B cell (primary cell): ENCODE measurements around the gene FAF1. TPM values are rescaled to one million over a fixed set of nuclear protein-coding genes. Genes with fewer than 3 reads are reported as not detected.

ENCODE experiments used
- ATAC-seq: fragments of 200-7000 bp; cut with Tn5 transposase; one replicate; pipeline ENCODE4 v1.10.0; 2021; ENCODE audit warnings: low read depth, mild to moderate bottlenecking, moderate number of reproducible peaks, moderate library complexity
- CTCF ChIA-PET: fragments of 350-600 bp; sonication (Branson Sonifier 250); formaldehyde crosslinking; loops from one replicate; lab custom pipeline; 2021; ENCODE audit warnings: antibody characterized with exemption, inconsistent platforms; lab: Charles Lee
- POLR2A ChIA-PET: fragments of 350-600 bp; sonication (Branson Sonifier 250); formaldehyde crosslinking; loops from one replicate; lab custom pipeline; 2021; ENCODE audit warnings: antibody characterized with exemption; lab: Charles Lee
- DNase-seq: peaks from one replicate; pipeline ENCODE4 v3.0.0; 2013
- H2AFZ ChIP-seq: 2 replicates; pipeline ENCODE4 v1.6.1; 2012; ENCODE audit warnings: mild to moderate bottlenecking, low read depth, low read length; ENCODE audit not compliant: insufficient read depth, poor library complexity, severe bottlenecking
- H3K27ac ChIP-seq, 2 donors: 1 replicate in 1 of 2; 2 replicates in 1 of 2; pipeline ENCODE4 v1.5.1; 2012 to 2013; ENCODE audit warnings: low read length in 2 of 2, mild to moderate bottlenecking in 2 of 2, moderate library complexity in 1 of 2
- H3K27me3 ChIP-seq, 4 experiments: fragments of 200-600 bp in 1 of 4; sonication (generic) in 1 of 4; replicated peaks in 1 of 4; 1 replicate in 2 of 4; 2 replicates in 2 of 4; pipeline versions ENCODE4 v1.6.1 to v1.7.0; 2013 to 2016; ENCODE audit warnings: low read length in 3 of 4, mild to moderate bottlenecking in 2 of 4, mixed read lengths in 1 of 4, moderate library complexity in 1 of 4; ENCODE audit not compliant: insufficient read depth in 4 of 4, control insufficient read depth in 3 of 4; ENCODE audit errors: control extremely low read depth in 1 of 4
- H3K36me3 ChIP-seq, 2 experiments: replicated peaks in 1 of 2; 1 replicate in 1 of 2; 2 replicates in 1 of 2; pipeline versions ENCODE4 v1.6.1 to v1.7.1; 2013; ENCODE audit warnings: low read length in 1 of 2; ENCODE audit not compliant: insufficient read depth in 2 of 2, control insufficient read depth in 1 of 2; ENCODE audit errors: control extremely low read depth in 1 of 2, extremely low read depth in 1 of 2
- H3K4me1 ChIP-seq, 2 donors: fragments of 200-600 bp in 1 of 2; sonication (generic) in 1 of 2; 1 replicate in 1 of 2; 2 replicates in 1 of 2; pipeline versions ENCODE4 v1.5.1 to v1.6.1; 2013 to 2017; ENCODE audit warnings: low read length in 2 of 2; ENCODE audit not compliant: control insufficient read depth in 2 of 2, insufficient read depth in 2 of 2
- H3K4me2 ChIP-seq: replicated peaks from 2 replicates; pipeline ENCODE3; 2012; ENCODE audit warnings: mild to moderate bottlenecking, low read depth, low read length; ENCODE audit not compliant: poor library complexity, severe bottlenecking
- H3K4me3 ChIP-seq, 5 experiments: fragments of 200-600 bp in 1 of 5; sonication (generic) in 1 of 5; 1 replicate in 3 of 5; 2 replicates in 2 of 5; pipeline versions ENCODE4 v1.5.1 to v1.7.0; 2011 to 2016; ENCODE audit warnings: low read length in 4 of 5, mild to moderate bottlenecking in 4 of 5, low read depth in 2 of 5, control low read depth in 1 of 5, moderate library complexity in 1 of 5; ENCODE audit not compliant: insufficient read depth in 1 of 5; ENCODE audit errors: control extremely low read depth in 1 of 5, extremely low read depth in 1 of 5
- H3K79me2 ChIP-seq: fragments of 200-600 bp; sonication (generic); one replicate; pipeline ENCODE4 v1.6.0; 2016; ENCODE audit warnings: low read length; ENCODE audit not compliant: control insufficient read depth, insufficient read depth
- H3K9ac ChIP-seq: fragments of 200-600 bp; sonication (generic); 2 replicates; pipeline ENCODE4 v1.6.1; 2017; ENCODE audit warnings: mild to moderate bottlenecking, low read length, moderate library complexity
- H3K9me3 ChIP-seq, 3 donors: one replicate each; pipeline versions ENCODE4 v1.6.1 to v1.7.1; 2013; ENCODE audit warnings: low read length in 2 of 3; ENCODE audit not compliant: control insufficient read depth in 2 of 3, insufficient read depth in 1 of 3; ENCODE audit errors: control extremely low read depth in 1 of 3
- H4K20me1 ChIP-seq: 2 replicates; pipeline ENCODE4 v1.6.0; 2012; ENCODE audit warnings: mild to moderate bottlenecking, low read length; ENCODE audit not compliant: insufficient read depth, control insufficient read depth, poor library complexity, severe bottlenecking
- H3K27ac Mint-ChIP-seq: one replicate; pipeline ENCODE4 v1.8.0; 2021; ENCODE audit warnings: mixed read lengths
- H3K27me3 Mint-ChIP-seq: one replicate; pipeline ENCODE4 v1.8.0; 2021; ENCODE audit warnings: mixed read lengths
- H3K4me1 Mint-ChIP-seq: one replicate; pipeline ENCODE4 v1.8.0; 2021; ENCODE audit warnings: mixed read lengths
- H3K4me3 Mint-ChIP-seq: one replicate; pipeline ENCODE4 v1.8.0; 2021; ENCODE audit warnings: mixed read lengths
- H3K9me3 Mint-ChIP-seq: one replicate; pipeline ENCODE4 v1.8.0; 2022; ENCODE audit warnings: mixed read lengths; ENCODE audit not compliant: insufficient read depth
- CTCF ChIP-seq: fragments of 200-600 bp; IDR thresholded peaks from one replicate; pipeline ENCODE4 v1.8.0; 2022; ENCODE audit warnings: antibody characterized with exemption, mild to moderate bottlenecking
- EZH2 ChIP-seq: IDR thresholded peaks from 2 replicates; pipeline ENCODE4 v1.6.1; 2012; ENCODE audit warnings: borderline replicate concordance, low read depth, mild to moderate bottlenecking, moderate library complexity, low read length; ENCODE audit not compliant: insufficient read depth, poor library complexity, severe bottlenecking
- WGBS: methylation state at CpG from one replicate; pipeline ENCODE4 v1.1.5; 2013; ENCODE audit warnings: missing lambda C conversion rate; ENCODE audit not compliant: insufficient coverage; 5-methylcytosine and 5-hydroxymethylcytosine counted together
- intact Hi-C: fragments of 100-400 bp; cut with micrococcal nuclease; formaldehyde crosslinking; loops from one replicate; pipeline ENCODE4 v1.10.0; 2022
- polyA plus RNA-seq: library from polyadenylated mRNA; depleted of rRNA; stranded (reverse); fragments of >200 nt; gene quantifications from 2 replicates; pipeline ENCODE4 v1.2.3, GENCODE V29; 2012
- total RNA-seq, 2 donors: library from RNA; stranded (reverse); fragments of 120-200 nt in 1 of 2; gene quantifications; 1 replicate in 1 of 2; 2 replicates in 1 of 2; pipeline versions ENCODE4 v1.2.3 to v1.2.4, GENCODE V29; 2013 to 2022

Gene FAF1
- total and polyA plus RNA-seq, 2 donors (not counting 1 experiment from before 2014, with no cell fraction given), result 10.1 to 58.4 TPM

GRCh38 chr1:50921029-50921428, 39.0 kb downstream of the FAF1 start:
- peaks cover 84% of the 10 kb centered on the region for H3K79me2 ChIP-seq
- no peaks in the 10 kb centered on the region for H3K36me3 ChIP-seq
- H4K20me1 ChIP-seq, result no peaks in the 10 kb centered on the region
- no peak overlapping the region for H2AFZ ChIP-seq
- no peak overlapping the region for H3K9ac ChIP-seq
- no peak overlapping the region for H3K4me3 ChIP-seq
- Mint-ChIP-seq H3K9me3 (peaks cover 3% of the 10 kb centered on the region), H3K27ac (no peak overlapping the region), H3K4me1 (peaks cover 21% of the 10 kb centered on the region), H3K4me3 (no peak overlapping the region), H3K27me3 (no peaks in the 10 kb centered on the region)
- TF ChIP-seq EZH2 (no peak), CTCF (no peak)
- 100% methylated on average over 4 of the region's 4 CpGs for WGBS
- intact Hi-C loops, result no loop called here
- POLR2A ChIA-PET, result no interaction called here
- no peak overlapping the region for H3K4me2 ChIP-seq
- CTCF ChIA-PET, result interaction anchor here (1.0 to 1.5 kb wide), 4 partner anchors 8 to 270 kb away, joined by 3 to 8 read pairs (median 4); no protein-coding TSS in a partner anchor
- H3K9me3 ChIP-seq, result peaks cover 1 to 10% (median 4%) of the 10 kb centered on the region in 3 donors
- no peak overlapping the region for H3K27ac ChIP-seq
- no peaks in the 10 kb centered on the region for H3K27me3 ChIP-seq
- peaks cover 17 to 18% of the 10 kb centered on the region in 2 donors for H3K4me1 ChIP-seq
- DNase-seq (no peak), ATAC-seq (no peak)

- H3K9ac ChIP-seq, result no peak overlapping the region
- no peaks in the 10 kb centered on the region for H3K36me3 ChIP-seq
- peaks cover 4% of the 10 kb centered on the region for H4K20me1 ChIP-seq
- Mint-ChIP-seq H3K4me1 (peaks cover 25% of the 10 kb centered on the region), H3K27me3 (no peaks in the 10 kb centered on the region), H3K27ac (no peak overlapping the region), H3K4me3 (no peak overlapping the region), H3K9me3 (peaks cover 3% of the 10 kb centered on the region)
- H3K4me1 ChIP-seq, result peaks cover 18 to 20% of the 10 kb centered on the region in 2 donors
- intact Hi-C loops, result no loop called here
- TF ChIP-seq CTCF (no peak), EZH2 (no peak)
- ChIA-PET POLR2A (no interaction called here), CTCF (interaction anchor here (1.2 to 1.5 kb wide), 2 partner anchors 9 to 271 kb away, joined by 3 to 8 read pairs; no protein-coding TSS in a partner anchor)
- DNase-seq (no peak), ATAC-seq (no peak)
- WGBS, result no CpG with 5 or more reads among the region's 1 CpG
- peaks cover 1 to 10% (median 4%) of the 10 kb centered on the region in 3 donors for H3K9me3 ChIP-seq
- no peak overlapping the region for H3K4me2 ChIP-seq
- H3K79me2 ChIP-seq, result peaks cover 84% of the 10 kb centered on the region
- no peaks in the 10 kb centered on the region for H3K27me3 ChIP-seq
- H2AFZ ChIP-seq, result no peak overlapping the region
- H3K4me3 ChIP-seq, result no peak overlapping the region
- H3K27ac ChIP-seq, result no peak overlapping the region
Measured at GRCh38 chr1:50920409-50920808, 39.7 kb downstream of the FAF1 start.
